ENCODE results near the gene TAPT1. TPM values are rescaled to one million over a fixed set of nuclear protein-coding genes. Genes with fewer than 3 reads are reported as not detected.

TAPT1 gene
- polyA plus RNA-seq, 2 of the 4 experiments (the other 2 are of a cell fraction), result 11.5 to 17.1 TPM

GRCh38 chr4:16213121-16213520 lies 13.2 kb downstream of the TAPT1 start (continued):
- TF ChIP-seq, protein P1, sequence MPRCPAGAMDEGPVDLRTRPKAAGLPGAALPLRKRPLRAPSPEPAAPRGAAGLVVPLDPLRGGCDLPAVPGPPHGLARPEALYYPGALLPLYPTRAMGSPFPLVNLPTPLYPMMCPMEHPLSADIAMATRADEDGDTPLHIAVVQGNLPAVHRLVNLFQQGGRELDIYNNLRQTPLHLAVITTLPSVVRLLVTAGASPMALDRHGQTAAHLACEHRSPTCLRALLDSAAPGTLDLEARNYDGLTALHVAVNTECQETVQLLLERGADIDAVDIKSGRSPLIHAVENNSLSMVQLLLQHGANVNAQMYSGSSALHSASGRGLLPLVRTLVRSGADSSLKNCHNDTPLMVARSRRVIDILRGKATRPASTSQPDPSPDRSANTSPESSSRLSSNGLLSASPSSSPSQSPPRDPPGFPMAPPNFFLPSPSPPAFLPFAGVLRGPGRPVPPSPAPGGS (IDR thresholded peaks at IDR 0.05), result no peak
- no peak for TF ChIP-seq KDM5A (IDR thresholded peaks at IDR 0.05)
- no peak for TF ChIP-seq MAFK (IDR thresholded peaks at IDR 0.05; ENCODE audit: partially characterized antibody)
- no peak for TF ChIP-seq TP53 (CRISPR knock-in tag; IDR thresholded peaks at IDR 0.05)
- TF ChIP-seq HDAC2 (IDR thresholded peaks at IDR 0.05), result no peak
- no peak for TF ChIP-seq FOSL2 (IDR thresholded peaks at IDR 0.05)
- no peak for TF ChIP-seq FOSL2 (CRISPR knock-in tag; IDR thresholded peaks at IDR 0.05)
- TF ChIP-seq CHD4 (IDR thresholded peaks at IDR 0.05; ENCODE audit: borderline replicate concordance), result no peak
- TF ChIP-seq NPAS2 (CRISPR knock-in tag; IDR thresholded peaks at IDR 0.05; ENCODE audit: borderline replicate concordance), result no peak

GRCh38 chr4:16212138-16212782 lies 14.0 kb downstream of the TAPT1 start:
- POLR2A ChIA-PET, result no interaction called here
- FAIRE-seq, result no peak
- no peak overlapping the region for H3K4me3 ChIP-seq

DNA sequence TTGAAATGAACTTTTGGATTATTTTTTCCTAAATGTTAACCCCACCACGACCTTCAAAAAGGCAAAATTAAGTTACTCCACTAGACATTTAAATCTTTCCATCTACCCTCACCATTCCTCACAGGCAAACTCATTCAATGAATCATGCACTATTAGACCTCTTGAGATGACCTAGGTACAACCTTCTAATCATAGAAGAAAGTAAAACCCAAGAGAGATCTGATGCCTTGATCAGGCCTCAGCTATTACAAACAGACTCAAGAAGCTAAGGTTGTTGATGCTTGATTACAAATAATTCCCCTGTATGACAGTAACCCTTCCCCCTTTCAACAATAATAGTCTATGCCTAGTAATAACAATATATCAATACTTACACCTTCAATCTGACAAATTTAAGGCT lies 18.9 kb downstream of the TAPT1 start:
- FAIRE-seq (no peak), ATAC-seq (no peak), DNase-seq (ENCODE audit: low read depth in 1 of 2, low spot score in 1 of 2) (no peak)
- H3K4me2 ChIP-seq, result no peak overlapping the region
- CTCF ChIA-PET, result interaction anchor here (0.8 to 1.4 kb wide), 4 partner anchors 8 to 180 kb away, joined by 3 to 6 read pairs (median 4); no protein-coding TSS in a partner anchor
- H3K9me3 ChIP-seq, result no peaks in the 10 kb centered on the region
- WGBS (ENCODE audit: missing lambda C conversion rate), result 58% methylated on average over 1 of the region's 1 CpG
- POLR2A ChIA-PET, result no interaction called here
- no peak overlapping the region for H3K27ac ChIP-seq
- no peak overlapping the region for H3K4me3 ChIP-seq
- no peaks in the 10 kb centered on the region for H3K4me1 ChIP-seq
- TF ChIP-seq CEBPB (IDR thresholded peaks at IDR 0.05), result no peak
- TF ChIP-seq ZSCAN20 (CRISPR knock-in tag; IDR thresholded peaks at IDR 0.05), result no peak
- TF ChIP-seq, protein P2, sequence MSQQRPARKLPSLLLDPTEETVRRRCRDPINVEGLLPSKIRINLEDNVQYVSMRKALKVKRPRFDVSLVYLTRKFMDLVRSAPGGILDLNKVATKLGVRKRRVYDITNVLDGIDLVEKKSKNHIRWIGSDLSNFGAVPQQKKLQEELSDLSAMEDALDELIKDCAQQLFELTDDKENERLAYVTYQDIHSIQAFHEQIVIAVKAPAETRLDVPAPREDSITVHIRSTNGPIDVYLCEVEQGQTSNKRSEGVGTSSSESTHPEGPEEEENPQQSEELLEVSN (IDR thresholded peaks at IDR 0.05; ENCODE audit: borderline replicate concordance, low read depth), result no peak
- no peak for TF ChIP-seq FOSL2 (IDR thresholded peaks at IDR 0.05)
- TF ChIP-seq FOSL2 (CRISPR knock-in tag; IDR thresholded peaks at IDR 0.05), result no peak
- TF ChIP-seq ZNF302 (CRISPR knock-in tag; IDR thresholded peaks at IDR 0.05), result no peak
- TF ChIP-seq NFE2L2 (conservative IDR thresholded peaks at IDR 0.05; ENCODE audit: low read length), result no peak
- TF ChIP-seq KDM5A (IDR thresholded peaks at IDR 0.05), result no peak
- no peak for TF ChIP-seq EP300 (IDR thresholded peaks at IDR 0.05)

More at GRCh38 chr4:16212138-16212782, 14.0 kb downstream of the TAPT1 start:
- TF ChIP-seq, protein P2 (IDR thresholded peaks at IDR 0.05; ENCODE audit: borderline replicate concordance, low read depth), result no peak
- TF ChIP-seq, protein P3, sequence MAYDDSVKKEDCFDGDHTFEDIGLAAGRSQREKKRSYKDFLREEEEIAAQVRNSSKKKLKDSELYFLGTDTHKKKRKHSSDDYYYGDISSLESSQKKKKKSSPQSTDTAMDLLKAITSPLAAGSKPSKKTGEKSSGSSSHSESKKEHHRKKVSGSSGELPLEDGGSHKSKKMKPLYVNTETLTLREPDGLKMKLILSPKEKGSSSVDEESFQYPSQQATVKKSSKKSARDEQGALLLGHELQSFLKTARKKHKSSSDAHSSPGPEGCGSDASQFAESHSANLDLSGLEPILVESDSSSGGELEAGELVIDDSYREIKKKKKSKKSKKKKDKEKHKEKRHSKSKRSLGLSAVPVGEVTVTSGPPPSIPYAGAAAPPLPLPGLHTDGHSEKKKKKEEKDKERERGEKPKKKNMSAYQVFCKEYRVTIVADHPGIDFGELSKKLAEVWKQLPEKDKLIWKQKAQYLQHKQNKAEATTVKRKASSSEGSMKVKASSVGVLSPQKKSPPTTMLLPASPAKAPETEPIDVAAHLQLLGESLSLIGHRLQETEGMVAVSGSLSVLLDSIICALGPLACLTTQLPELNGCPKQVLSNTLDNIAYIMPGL (CRISPR knock-in tag; IDR thresholded peaks at IDR 0.05; ENCODE audit: borderline replicate concordance), result no peak
- TF ChIP-seq RCOR1 (IDR thresholded peaks at IDR 0.05; ENCODE audit: low read depth, low read length), result no peak
- no peak for TF ChIP-seq HES2 (IDR thresholded peaks at IDR 0.05)
- no peak for TF ChIP-seq HDAC2 (IDR thresholded peaks at IDR 0.05)
- TF ChIP-seq ZSCAN20 (CRISPR knock-in tag; IDR thresholded peaks at IDR 0.05), result no peak
- no peak for TF ChIP-seq SMC3 (IDR thresholded peaks at IDR 0.05)
- TF ChIP-seq MAZ (IDR thresholded peaks at IDR 0.05; ENCODE audit: borderline replicate concordance, low read depth, low read length), result no peak
- H3K4me2 ChIP-seq, result no peak overlapping the region
- CTCF ChIA-PET, result interaction anchor here (1.1 to 1.9 kb wide), 2 partner anchors 11 to 15 kb away, joined by 4 read pairs; no protein-coding TSS in a partner anchor
- ATAC-seq (no peak), DNase-seq (ENCODE audit: low read depth in 1 of 2, low spot score in 1 of 2) (no peak)
- WGBS (ENCODE audit: missing lambda C conversion rate), result 84% methylated on average over 3 of the region's 3 CpGs
- no peak overlapping the region for H3K27ac ChIP-seq
- H3K9me3 ChIP-seq, result no peaks in the 10 kb centered on the region
- no peaks in the 10 kb centered on the region for H3K4me1 ChIP-seq

All from A549 (cell line).